H1 (cell line): ENCODE measurements around the gene ANKRD13B. TPM values are rescaled to one million over a fixed set of nuclear protein-coding genes. Genes with fewer than 3 reads are reported as not detected.

Experiments used
- CTBP2 ChIP-seq: IDR thresholded peaks from 2 replicates; pipeline ENCODE4 v1.7.0; 2011; ENCODE audit warnings: borderline replicate concordance, mild to moderate bottlenecking, moderate library complexity, mixed read lengths, low read length; ENCODE audit not compliant: insufficient read depth, insufficient read length
- SP2 ChIP-seq: IDR thresholded peaks from 2 replicates; pipeline ENCODE4 v1.6.1; 2012; ENCODE audit warnings: mild to moderate bottlenecking, low read length, inconsistent platforms
- ZNF274 ChIP-seq: IDR thresholded peaks from 2 replicates; pipeline ENCODE4 v1.7.0; 2012; ENCODE audit warnings: low read length, borderline replicate concordance; ENCODE audit errors: extremely low read depth
- polyA plus RNA-seq, 7 experiments: library from polyadenylated mRNA; depleted of rRNA in 3 of 7; stranded (reverse) in 5 of 7; unstranded in 2 of 7; fragments of >200 nt in 5 of 7; fragments of 200-250 nt in 2 of 7; gene quantifications; 1 replicate in 5 of 7; 2 replicates in 1 of 7; 4 replicates in 1 of 7; pipeline versions ENCODE4 v1.2.1 to v1.2.3, GENCODE V29; 2011 to 2013; ENCODE audit warnings: missing spikeins in 2 of 7, mixed read lengths in 2 of 7
- total RNA-seq: library from RNA; stranded (reverse); fragmentation: NEBNext Ultra II Directional; extraction: Animal tissue kit (Norgen Biotek cat#: 25700); gene quantifications from 2 replicates; pipeline ENCODE4 v1.2.1, GENCODE V29; 2021
- TF ChIP-seq, protein P1 (sequence below), 3 experiments: IDR thresholded peaks; 1 replicate in 2 of 3; 2 replicates in 1 of 3; pipeline versions ENCODE4 v1.5.1 to v1.6.1; 2011; ENCODE audit warnings: low read length in 3 of 3, mild to moderate bottlenecking in 3 of 3, inconsistent platforms in 2 of 3, low read depth in 1 of 3, moderate library complexity in 1 of 3; ENCODE audit not compliant: insufficient read depth in 1 of 3; ENCODE audit errors: control extremely low read depth in 1 of 3
- TF ChIP-seq, protein P2 (sequence below): IDR thresholded peaks from 2 replicates; pipeline ENCODE4 v1.6.1; 2011; ENCODE audit warnings: low read depth, mild to moderate bottlenecking, low read length; ENCODE audit not compliant: insufficient read depth

The ANKRD13B gene
- total and polyA plus RNA-seq, 2 of the 8 experiments (the other 6 are each of a cell fraction or from before 2014, with no cell fraction given), result 16.4 to 48.5 TPM

DNA sequence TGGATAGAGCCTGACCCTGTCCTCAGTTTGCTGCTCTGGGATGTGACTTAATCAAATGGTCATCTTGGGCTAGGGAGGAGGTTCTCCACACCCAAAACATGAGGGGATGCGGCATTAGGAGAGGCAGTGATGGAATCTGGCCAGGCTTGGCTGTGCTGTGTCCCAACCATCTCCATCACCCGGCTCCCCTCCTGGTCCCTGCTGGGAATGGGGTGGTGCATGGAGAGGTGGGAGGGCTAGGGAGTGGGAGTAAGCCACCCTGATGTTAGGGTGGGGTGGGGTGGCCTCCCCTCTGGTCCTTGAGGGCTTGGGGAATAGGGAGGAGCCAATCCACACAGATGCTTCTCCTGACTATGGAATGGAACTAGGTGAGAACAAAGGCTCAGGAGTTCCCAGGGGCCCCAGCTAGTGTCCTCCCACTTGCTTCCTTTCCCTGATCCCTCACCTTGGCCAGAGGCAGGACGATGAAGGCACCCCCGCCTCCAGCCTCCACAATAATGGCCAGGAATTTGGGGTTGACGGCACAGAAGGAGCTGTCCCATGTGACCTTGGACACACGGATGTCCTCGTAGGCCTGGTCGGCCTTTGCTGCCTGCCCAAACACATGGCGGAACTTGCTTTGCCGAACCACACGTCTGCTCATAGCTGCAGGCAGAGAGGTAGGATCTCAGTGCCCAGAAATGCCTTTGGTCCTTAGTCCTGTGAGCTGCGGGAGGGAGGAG, 28.0 kb downstream of the ANKRD13B start (continued):
- TF ChIP-seq ZNF274 (no peak), CTBP2 (no peak), SP2 (no peak)
- TF ChIP-seq, protein P1, sequence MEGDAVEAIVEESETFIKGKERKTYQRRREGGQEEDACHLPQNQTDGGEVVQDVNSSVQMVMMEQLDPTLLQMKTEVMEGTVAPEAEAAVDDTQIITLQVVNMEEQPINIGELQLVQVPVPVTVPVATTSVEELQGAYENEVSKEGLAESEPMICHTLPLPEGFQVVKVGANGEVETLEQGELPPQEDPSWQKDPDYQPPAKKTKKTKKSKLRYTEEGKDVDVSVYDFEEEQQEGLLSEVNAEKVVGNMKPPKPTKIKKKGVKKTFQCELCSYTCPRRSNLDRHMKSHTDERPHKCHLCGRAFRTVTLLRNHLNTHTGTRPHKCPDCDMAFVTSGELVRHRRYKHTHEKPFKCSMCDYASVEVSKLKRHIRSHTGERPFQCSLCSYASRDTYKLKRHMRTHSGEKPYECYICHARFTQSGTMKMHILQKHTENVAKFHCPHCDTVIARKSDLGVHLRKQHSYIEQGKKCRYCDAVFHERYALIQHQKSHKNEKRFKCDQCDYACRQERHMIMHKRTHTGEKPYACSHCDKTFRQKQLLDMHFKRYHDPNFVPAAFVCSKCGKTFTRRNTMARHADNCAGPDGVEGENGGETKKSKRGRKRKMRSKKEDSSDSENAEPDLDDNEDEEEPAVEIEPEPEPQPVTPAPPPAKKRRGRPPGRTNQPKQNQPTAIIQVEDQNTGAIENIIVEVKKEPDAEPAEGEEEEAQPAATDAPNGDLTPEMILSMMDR (IDR thresholded peaks at IDR 0.05; ENCODE audit: control extremely low read depth in 1 of 3, insufficient read depth in 1 of 3, low read depth in 1 of 3, low read length in 3 of 3), result no peak
- TF ChIP-seq, protein P2, sequence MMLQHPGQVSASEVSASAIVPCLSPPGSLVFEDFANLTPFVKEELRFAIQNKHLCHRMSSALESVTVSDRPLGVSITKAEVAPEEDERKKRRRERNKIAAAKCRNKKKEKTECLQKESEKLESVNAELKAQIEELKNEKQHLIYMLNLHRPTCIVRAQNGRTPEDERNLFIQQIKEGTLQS, result no peak
- TF ChIP-seq, all 59 proteins: peak for 0
